GM10248 (cell line): ENCODE results near the gene PCCA.

Source experiments
- CTCF ChIA-PET: fragments of 300-600 bp; sonication (Branson Sonifier 250); formaldehyde crosslinking; extraction: SDS; loops from one replicate; lab custom pipeline; 2021; ENCODE audit warnings: antibody characterized with exemption; lab: Yijun Ruan, JAX
- POLR2A ChIA-PET: fragments of 350-650 bp; sonication (Branson Sonifier 250); formaldehyde crosslinking; extraction: SDS; loops from one replicate; lab custom pipeline; 2020; ENCODE audit warnings: antibody characterized with exemption; lab: Yijun Ruan, JAX
- DNase-seq: peaks from one replicate; pipeline ENCODE4 v3.0.0; 2012; ENCODE audit errors: extremely low spot score
- TF ChIP-seq, protein P1 (sequence below): IDR thresholded peaks from 2 replicates; pipeline ENCODE4 v1.5.1; 2012; ENCODE audit warnings: mild to moderate bottlenecking, low read depth; ENCODE audit errors: extremely low read depth, missing control alignments, control extremely low read depth

Gene PCCA

DNA sequence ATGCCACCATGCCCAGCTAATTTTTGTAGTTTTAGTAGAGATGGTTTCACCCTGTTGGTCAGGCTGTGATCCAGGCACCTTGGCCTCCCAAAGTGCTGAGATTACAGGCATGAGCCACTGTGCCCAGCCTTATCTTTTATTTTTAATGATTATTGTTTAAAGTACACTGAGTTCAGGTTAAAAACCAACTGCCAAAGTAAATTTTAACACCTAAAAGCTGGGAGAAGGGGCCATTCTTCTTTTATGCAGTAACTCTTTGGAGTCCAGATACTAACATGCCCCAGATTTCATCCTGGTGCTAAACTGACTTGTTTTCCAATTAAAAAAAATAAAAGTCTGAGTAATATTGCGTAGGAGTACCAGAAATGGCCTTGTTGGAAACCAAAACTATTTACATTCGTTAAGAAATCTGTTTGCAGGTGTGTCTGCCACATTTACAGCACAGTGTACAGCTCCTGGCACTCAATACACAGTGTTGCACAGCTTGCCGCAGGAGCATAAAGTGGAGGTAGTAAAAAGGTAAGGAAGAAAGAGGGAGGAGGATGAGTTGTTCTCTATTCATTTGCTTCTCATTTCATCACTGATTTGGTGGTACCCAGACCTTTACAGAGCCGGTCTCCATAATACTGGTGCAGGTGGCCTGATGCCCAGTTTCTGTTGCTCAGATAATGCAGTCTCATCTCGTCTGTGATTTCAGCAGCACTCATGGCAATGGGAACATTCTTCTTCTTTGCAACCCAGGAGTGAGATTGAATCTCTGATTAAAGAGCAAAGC, 108.9 kb downstream of the PCCA start:
- DNase-seq: no peak
- ChIA-PET CTCF (no interaction called here), POLR2A (no interaction called here)

DNA sequence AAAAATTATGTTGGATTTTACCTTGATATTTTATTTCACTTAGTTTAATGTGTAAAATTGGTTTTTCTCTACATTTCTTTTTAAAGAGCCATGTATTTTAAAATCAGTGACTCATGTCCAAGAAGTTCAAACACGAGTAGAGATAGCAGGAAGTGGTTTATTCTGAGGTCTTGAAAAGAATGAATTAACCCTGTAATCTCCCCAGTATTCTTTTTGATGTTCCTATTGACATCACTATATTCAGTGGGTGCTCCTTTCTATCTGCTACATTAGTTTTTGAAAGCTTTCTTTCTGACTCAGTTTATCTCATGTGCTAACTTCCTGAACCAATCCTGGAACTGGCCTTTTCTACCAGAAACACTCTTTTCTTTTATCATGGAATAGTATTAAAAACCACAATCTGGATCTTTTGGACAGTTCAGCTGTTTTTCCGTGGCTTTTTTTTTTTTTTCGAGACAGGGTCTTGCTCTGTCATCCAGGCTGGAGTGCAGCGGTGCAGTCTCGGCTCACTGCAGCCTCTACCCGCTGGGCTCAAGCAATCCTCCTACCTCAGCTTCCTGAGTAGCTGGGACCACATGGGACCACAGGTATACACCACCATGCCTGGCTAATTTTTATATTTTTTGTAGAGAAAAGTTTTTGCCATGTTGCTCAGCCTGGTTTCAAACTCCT, 114.9 kb downstream of the PCCA start:
- DNase-seq: no peak
- TF ChIP-seq, protein P1, sequence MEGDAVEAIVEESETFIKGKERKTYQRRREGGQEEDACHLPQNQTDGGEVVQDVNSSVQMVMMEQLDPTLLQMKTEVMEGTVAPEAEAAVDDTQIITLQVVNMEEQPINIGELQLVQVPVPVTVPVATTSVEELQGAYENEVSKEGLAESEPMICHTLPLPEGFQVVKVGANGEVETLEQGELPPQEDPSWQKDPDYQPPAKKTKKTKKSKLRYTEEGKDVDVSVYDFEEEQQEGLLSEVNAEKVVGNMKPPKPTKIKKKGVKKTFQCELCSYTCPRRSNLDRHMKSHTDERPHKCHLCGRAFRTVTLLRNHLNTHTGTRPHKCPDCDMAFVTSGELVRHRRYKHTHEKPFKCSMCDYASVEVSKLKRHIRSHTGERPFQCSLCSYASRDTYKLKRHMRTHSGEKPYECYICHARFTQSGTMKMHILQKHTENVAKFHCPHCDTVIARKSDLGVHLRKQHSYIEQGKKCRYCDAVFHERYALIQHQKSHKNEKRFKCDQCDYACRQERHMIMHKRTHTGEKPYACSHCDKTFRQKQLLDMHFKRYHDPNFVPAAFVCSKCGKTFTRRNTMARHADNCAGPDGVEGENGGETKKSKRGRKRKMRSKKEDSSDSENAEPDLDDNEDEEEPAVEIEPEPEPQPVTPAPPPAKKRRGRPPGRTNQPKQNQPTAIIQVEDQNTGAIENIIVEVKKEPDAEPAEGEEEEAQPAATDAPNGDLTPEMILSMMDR: no peak
- POLR2A ChIA-PET: no interaction called here
- CTCF ChIA-PET: no interaction called here

More for the DNA sequence above, 108.9 kb downstream of the PCCA start:
- TF ChIP-seq, protein P1: no peak

GRCh38 chr13:100208002-100208401, 119.1 kb downstream of the PCCA start:
- TF ChIP-seq, protein P1: no peak
- ChIA-PET CTCF (no interaction called here), POLR2A (no interaction called here)
- no peak for DNase-seq

GRCh38 chr13:100208626-100209025, 119.7 kb downstream of the PCCA start:
- ChIA-PET CTCF (no interaction called here), POLR2A (no interaction called here)
- no peak for DNase-seq

DNA sequence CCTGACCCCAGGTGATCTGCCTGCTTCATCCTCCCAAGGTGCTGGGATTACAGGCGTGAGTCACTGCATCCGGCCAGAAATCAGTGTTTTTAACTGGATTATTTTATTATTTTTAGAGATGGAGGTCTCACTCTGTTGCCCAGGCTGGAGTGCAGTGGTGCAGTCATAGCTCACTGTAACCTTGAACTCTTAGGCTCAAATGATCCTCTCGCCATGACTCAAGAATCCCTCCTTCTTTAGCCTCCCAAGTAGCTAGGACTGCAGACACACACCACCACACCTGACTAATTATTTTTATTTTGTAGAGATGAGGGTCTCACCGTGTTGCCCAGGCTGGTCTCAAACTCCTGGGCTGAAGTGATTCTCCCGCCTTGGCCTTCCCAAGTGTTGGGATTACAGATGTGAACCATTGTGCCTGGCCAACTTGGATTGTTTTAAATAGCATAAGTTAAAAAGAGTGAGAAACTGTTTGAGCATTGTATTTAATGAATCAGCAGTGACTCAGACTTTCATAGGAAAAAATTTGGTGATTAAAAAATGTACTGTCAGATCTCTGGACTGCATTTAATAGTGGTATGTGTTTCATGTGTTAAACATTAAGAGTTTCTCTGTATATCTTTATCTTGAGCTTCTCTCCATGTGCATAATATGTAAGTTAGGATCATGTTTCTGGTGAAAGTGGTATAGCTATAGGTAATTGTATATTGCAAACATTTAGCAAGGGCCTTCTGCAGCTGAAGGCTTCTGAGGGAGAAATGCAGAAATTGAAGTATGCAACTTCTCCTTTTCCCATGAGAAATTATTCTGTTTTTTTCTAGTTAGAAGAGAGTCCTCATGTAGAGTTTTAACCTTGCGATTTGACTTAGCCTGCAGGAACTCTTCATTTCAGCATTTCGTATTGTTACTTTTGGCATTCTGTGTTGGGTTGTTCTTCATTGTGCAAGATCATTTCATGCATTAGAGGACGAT, 121.2 kb downstream of the PCCA start:
- CTCF ChIA-PET: interaction anchor here (0.8 kb wide), 1 partner anchor 23 kb away, joined by 3 read pairs; no protein-coding TSS in a partner anchor
- TF ChIP-seq, protein P1: no peak
- DNase-seq: no peak
- POLR2A ChIA-PET: no interaction called here

More at GRCh38 chr13:100208626-100209025, 119.7 kb downstream of the PCCA start:
- TF ChIP-seq, protein P1: no peak
